Astrocyte (in vitro differentiated cells and primary cell): ENCODE results near the gene ZP3. TPM values are rescaled to one million over a fixed set of nuclear protein-coding genes. Genes with fewer than 3 reads are reported as not detected.

ENCODE experiments used
- DNase-seq: peaks from one replicate; pipeline ENCODE4 v3.0.0-alpha.2; 2010; ENCODE audit warnings: low read depth
- FAIRE-seq: peaks from 2 replicates; lab custom pipeline; 2011; peaks lifted over from hg19 to GRCh38; lab: Jason Lieb, UNC
- H2AFZ ChIP-seq: 2 replicates; pipeline ENCODE4 v1.6.0; 2012; ENCODE audit warnings: low read depth, low read length, inconsistent platforms
- H3K27ac ChIP-seq: 2 replicates; pipeline ENCODE4 v1.5.1; 2011; ENCODE audit warnings: low read depth, low read length, inconsistent platforms
- H3K27me3 ChIP-seq: 2 replicates; pipeline ENCODE4 v1.6.0; 2011; ENCODE audit warnings: low read length, inconsistent platforms; ENCODE audit not compliant: insufficient read depth
- H3K36me3 ChIP-seq: 2 replicates; pipeline ENCODE4 v1.5.1; 2011; ENCODE audit warnings: low read length, inconsistent platforms; ENCODE audit not compliant: insufficient read depth
- H3K4me1 ChIP-seq: 2 replicates; pipeline ENCODE4 v1.5.1; 2011; ENCODE audit warnings: low read length, inconsistent platforms; ENCODE audit not compliant: insufficient read depth
- H3K4me2 ChIP-seq: 2 replicates; pipeline ENCODE4 v1.6.0; 2012; ENCODE audit warnings: low read length, inconsistent platforms
- H3K4me3 ChIP-seq: 2 replicates; pipeline ENCODE4 v1.5.1; 2011; ENCODE audit warnings: low read depth, mild to moderate bottlenecking, low read length, inconsistent platforms; ENCODE audit not compliant: insufficient read depth
- H3K79me2 ChIP-seq: 2 replicates; pipeline ENCODE4 v1.6.0; 2012; ENCODE audit warnings: mild to moderate bottlenecking, low read length, inconsistent platforms; ENCODE audit not compliant: insufficient read depth
- H3K9ac ChIP-seq: 2 replicates; pipeline ENCODE4 v1.6.0; 2012; ENCODE audit warnings: mild to moderate bottlenecking, low read length, inconsistent platforms
- H3K9me3 ChIP-seq: 2 replicates; pipeline ENCODE4 v1.5.1; 2012; ENCODE audit warnings: low read depth, mild to moderate bottlenecking, low read length, inconsistent platforms; ENCODE audit not compliant: insufficient read depth
- H4K20me1 ChIP-seq: 2 replicates; pipeline ENCODE4 v1.6.0; 2012; ENCODE audit warnings: low read length, inconsistent platforms; ENCODE audit not compliant: insufficient read depth
- H3K27ac Mint-ChIP-seq: one replicate; pipeline ENCODE4 v1.8.0; 2021; ENCODE audit warnings: mild to moderate bottlenecking, mixed read lengths; ENCODE audit not compliant: unreplicated experiment
- H3K27me3 Mint-ChIP-seq: one replicate; pipeline ENCODE4 v1.8.0; 2021; ENCODE audit warnings: low read depth, mixed read lengths; ENCODE audit not compliant: unreplicated experiment
- H3K36me3 Mint-ChIP-seq: one replicate; pipeline ENCODE4 v1.8.0; 2021; ENCODE audit warnings: low read depth, mixed read lengths; ENCODE audit not compliant: unreplicated experiment
- H3K4me1 Mint-ChIP-seq: one replicate; pipeline ENCODE4 v1.8.0; 2021; ENCODE audit warnings: low read depth, mixed read lengths; ENCODE audit not compliant: unreplicated experiment
- H3K4me3 Mint-ChIP-seq: one replicate; pipeline ENCODE4 v1.8.0; 2021; ENCODE audit warnings: mild to moderate bottlenecking, moderate library complexity, mixed read lengths; ENCODE audit not compliant: unreplicated experiment
- H3K9me3 Mint-ChIP-seq: one replicate; pipeline ENCODE4 v1.8.0; 2021; ENCODE audit warnings: mild to moderate bottlenecking, mixed read lengths; ENCODE audit not compliant: unreplicated experiment
- EZH2 ChIP-seq: IDR thresholded peaks from 2 replicates; pipeline ENCODE4 v1.6.1; 2012; ENCODE audit warnings: mild to moderate bottlenecking, low read length, inconsistent platforms; ENCODE audit not compliant: insufficient read depth
- total RNA-seq: library from RNA; stranded (reverse); gene quantifications from 2 replicates; pipeline ENCODE4 v1.2.1, GENCODE V29; 2021
- TF ChIP-seq, protein P1 (sequence below): IDR thresholded peaks from 2 replicates; pipeline ENCODE4 v1.5.1; 2011; ENCODE audit warnings: low read depth, mild to moderate bottlenecking, inconsistent platforms, low read length, moderate library complexity; ENCODE audit not compliant: insufficient read depth

The ZP3 gene
- total RNA-seq, 1 donor from 2014 or later, result 2.6 TPM

DNA sequence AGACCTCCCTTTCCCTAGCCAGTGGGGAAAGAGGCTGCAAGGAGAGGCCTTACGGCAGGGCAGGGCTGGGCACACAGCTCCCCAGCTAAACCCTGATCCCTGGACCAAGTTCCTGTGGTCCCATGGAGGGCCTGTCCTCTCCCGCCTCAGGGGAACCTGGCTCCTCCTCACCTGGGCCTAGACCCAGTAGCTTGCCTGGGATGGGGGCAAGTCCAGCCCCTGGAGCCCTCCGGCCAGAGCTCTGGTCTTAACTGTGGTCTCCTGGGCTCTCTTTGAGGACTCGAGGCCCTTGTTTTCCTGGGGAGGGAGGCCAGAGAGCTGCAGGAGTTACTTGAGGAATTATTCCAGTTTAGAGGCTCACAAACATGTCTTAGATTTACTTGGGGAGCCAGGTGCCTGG is 1.5 kb downstream of the ZP3 start:
- no peak for FAIRE-seq

DNA sequence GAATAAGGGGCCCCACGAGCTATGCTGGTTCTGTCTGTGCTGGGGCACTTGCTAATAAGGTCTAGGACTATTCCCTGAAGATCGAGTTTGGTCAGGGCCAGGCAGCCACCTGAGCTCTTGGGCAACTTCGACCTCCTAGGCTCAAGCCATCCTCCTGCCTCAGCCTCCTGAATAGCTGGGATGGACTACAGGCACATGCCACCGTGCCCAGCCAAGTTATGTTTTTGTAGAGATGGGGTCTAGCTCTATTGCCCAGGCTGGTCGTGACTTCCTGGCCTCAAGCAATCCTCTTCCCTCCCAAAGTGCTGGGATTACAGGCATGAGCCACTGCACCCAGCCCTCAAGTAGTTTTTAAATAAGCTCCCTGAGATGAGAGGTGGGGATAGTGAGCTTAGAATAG is 2.9 kb downstream of the ZP3 start:
- peaks cover 13% of the 10 kb centered on the region for H3K4me1 Mint-ChIP-seq
- TF ChIP-seq, protein P1, sequence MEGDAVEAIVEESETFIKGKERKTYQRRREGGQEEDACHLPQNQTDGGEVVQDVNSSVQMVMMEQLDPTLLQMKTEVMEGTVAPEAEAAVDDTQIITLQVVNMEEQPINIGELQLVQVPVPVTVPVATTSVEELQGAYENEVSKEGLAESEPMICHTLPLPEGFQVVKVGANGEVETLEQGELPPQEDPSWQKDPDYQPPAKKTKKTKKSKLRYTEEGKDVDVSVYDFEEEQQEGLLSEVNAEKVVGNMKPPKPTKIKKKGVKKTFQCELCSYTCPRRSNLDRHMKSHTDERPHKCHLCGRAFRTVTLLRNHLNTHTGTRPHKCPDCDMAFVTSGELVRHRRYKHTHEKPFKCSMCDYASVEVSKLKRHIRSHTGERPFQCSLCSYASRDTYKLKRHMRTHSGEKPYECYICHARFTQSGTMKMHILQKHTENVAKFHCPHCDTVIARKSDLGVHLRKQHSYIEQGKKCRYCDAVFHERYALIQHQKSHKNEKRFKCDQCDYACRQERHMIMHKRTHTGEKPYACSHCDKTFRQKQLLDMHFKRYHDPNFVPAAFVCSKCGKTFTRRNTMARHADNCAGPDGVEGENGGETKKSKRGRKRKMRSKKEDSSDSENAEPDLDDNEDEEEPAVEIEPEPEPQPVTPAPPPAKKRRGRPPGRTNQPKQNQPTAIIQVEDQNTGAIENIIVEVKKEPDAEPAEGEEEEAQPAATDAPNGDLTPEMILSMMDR, result no peak
- no peak for TF ChIP-seq EZH2
- Histone ChIP-seq H3K4me1 (peaks cover 16% of the 10 kb centered on the region), H3K27me3 (no peaks in the 10 kb centered on the region), H3K4me2 (no peak overlapping the region), H4K20me1 (no peaks in the 10 kb centered on the region), H3K79me2 (no peaks in the 10 kb centered on the region), H3K9ac (no peak overlapping the region), H3K36me3 (no peaks in the 10 kb centered on the region), H3K4me3 (no peak overlapping the region), H3K9me3 (no peaks in the 10 kb centered on the region), H2AFZ (no peak overlapping the region), H3K27ac (no peak overlapping the region)
- no peak overlapping the region for H3K4me3 Mint-ChIP-seq
- no peak overlapping the region for H3K27ac Mint-ChIP-seq
- no peak for DNase-seq
- H3K9me3 Mint-ChIP-seq, result no peaks in the 10 kb centered on the region
- no peak for FAIRE-seq
- H3K36me3 Mint-ChIP-seq, result no peaks in the 10 kb centered on the region
- peaks cover 4% of the 10 kb centered on the region for H3K27me3 Mint-ChIP-seq

More for the DNA sequence above, 1.5 kb downstream of the ZP3 start:
- Histone ChIP-seq H3K27me3 (no peaks in the 10 kb centered on the region), H4K20me1 (no peaks in the 10 kb centered on the region), H3K9me3 (no peaks in the 10 kb centered on the region), H3K79me2 (no peaks in the 10 kb centered on the region), H3K9ac (no peak overlapping the region), H3K36me3 (no peaks in the 10 kb centered on the region), H3K4me2 (no peak overlapping the region), H3K27ac (no peak overlapping the region), H2AFZ (no peak overlapping the region), H3K4me3 (no peak overlapping the region), H3K4me1 (peaks cover 17% of the 10 kb centered on the region)
- Mint-ChIP-seq H3K27ac (no peak overlapping the region), H3K4me1 (peaks cover 16% of the 10 kb centered on the region), H3K4me3 (no peak overlapping the region), H3K27me3 (peaks cover 4% of the 10 kb centered on the region), H3K9me3 (no peaks in the 10 kb centered on the region), H3K36me3 (no peaks in the 10 kb centered on the region)
- no peak for TF ChIP-seq EZH2
- TF ChIP-seq, protein P1, result no peak
- no peak for DNase-seq

DNA sequence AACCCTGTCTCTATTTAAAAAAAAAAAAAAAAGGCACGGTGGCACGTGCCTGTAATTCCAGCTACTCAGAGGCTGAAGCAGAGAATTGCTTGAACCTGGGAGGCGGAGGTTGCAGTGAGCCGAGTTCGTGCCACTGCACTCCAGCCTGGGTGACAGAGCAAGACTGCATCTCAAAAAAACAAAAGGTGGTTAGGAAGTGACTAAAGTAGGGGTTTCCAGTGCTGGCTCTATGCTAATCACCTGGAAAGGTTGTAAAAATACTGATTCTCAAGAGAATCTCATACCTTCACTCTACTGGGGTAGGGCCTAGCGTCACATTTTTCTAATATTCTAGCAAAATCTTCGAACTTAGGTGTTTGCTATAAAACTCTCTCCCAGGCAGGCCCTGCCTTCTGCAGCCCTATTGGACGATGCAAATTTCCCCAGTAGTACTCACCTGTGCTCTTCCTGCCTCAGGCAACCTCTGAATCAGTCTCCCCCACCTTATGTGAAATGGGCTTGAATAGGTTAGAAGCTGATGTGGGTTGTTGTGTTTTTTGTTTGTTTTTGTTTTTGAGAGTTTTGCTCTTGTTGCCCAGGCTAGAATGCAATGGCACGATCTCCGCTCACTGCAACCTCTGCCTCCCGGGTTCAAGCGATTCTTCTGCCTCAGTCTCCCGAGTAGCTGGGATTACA is 3.5 kb downstream of the ZP3 start:
- TF ChIP-seq, protein P1, result no peak
- no peak for TF ChIP-seq EZH2

More for the DNA sequence above, 3.5 kb downstream of the ZP3 start:
- H3K9me3 ChIP-seq, result no peaks in the 10 kb centered on the region
- Mint-ChIP-seq H3K4me3 (no peak overlapping the region), H3K4me1 (peaks cover 8% of the 10 kb centered on the region), H3K36me3 (no peaks in the 10 kb centered on the region), H3K9me3 (no peaks in the 10 kb centered on the region), H3K27me3 (peaks cover 4% of the 10 kb centered on the region), H3K27ac (peak overlapping the region; percentile 53)
- no peak for FAIRE-seq
- no peaks in the 10 kb centered on the region for H3K27me3 ChIP-seq
- H3K9ac ChIP-seq, result no peak overlapping the region
- H3K4me2 ChIP-seq, result no peak overlapping the region
- no peaks in the 10 kb centered on the region for H3K79me2 ChIP-seq
- H3K36me3 ChIP-seq, result no peaks in the 10 kb centered on the region
- no peak overlapping the region for H2AFZ ChIP-seq
- no peak overlapping the region for H3K4me3 ChIP-seq
- H3K27ac ChIP-seq, result no peak overlapping the region
- peaks cover 12% of the 10 kb centered on the region for H3K4me1 ChIP-seq
- H4K20me1 ChIP-seq, result no peaks in the 10 kb centered on the region
- DNase-seq, result no peak
